Endothelial cell (in vitro differentiated cells): ENCODE data around the gene FCHO2. TPM values are rescaled to one million over a fixed set of nuclear protein-coding genes. Genes with fewer than 3 reads are reported as not detected.

Experiments
- DNase-seq: peaks from one replicate; pipeline ENCODE4 v3.0.0; 2021; ENCODE audit warnings: low spot score
- H3K27ac Mint-ChIP-seq: one replicate; pipeline ENCODE4 v1.8.0; 2021; ENCODE audit warnings: mixed read lengths, inconsistent platforms; ENCODE audit not compliant: unreplicated experiment
- H3K27me3 Mint-ChIP-seq: one replicate; pipeline ENCODE4 v1.8.0; 2021; ENCODE audit warnings: mild to moderate bottlenecking, moderate library complexity, mixed read lengths, inconsistent platforms; ENCODE audit not compliant: unreplicated experiment
- H3K36me3 Mint-ChIP-seq: one replicate; pipeline ENCODE4 v1.8.0; 2021; ENCODE audit warnings: mild to moderate bottlenecking, low read depth, mixed read lengths, inconsistent platforms; ENCODE audit not compliant: unreplicated experiment
- H3K4me1 Mint-ChIP-seq: one replicate; pipeline ENCODE4 v1.8.0; 2021; ENCODE audit warnings: mild to moderate bottlenecking, mixed read lengths, inconsistent platforms; ENCODE audit not compliant: unreplicated experiment
- H3K4me3 Mint-ChIP-seq: one replicate; pipeline ENCODE4 v1.8.0; 2021; ENCODE audit warnings: mild to moderate bottlenecking, mixed read lengths, inconsistent platforms; ENCODE audit not compliant: unreplicated experiment
- H3K9me3 Mint-ChIP-seq: one replicate; pipeline ENCODE4 v1.8.0; 2021; ENCODE audit warnings: mixed read lengths, inconsistent platforms; ENCODE audit not compliant: unreplicated experiment
- CTCF ChIP-seq: fragments of 200-600 bp; sonication (generic); IDR thresholded peaks from one replicate; pipeline ENCODE4 v1.5.0; 2021; ENCODE audit warnings: antibody characterized with exemption; ENCODE audit not compliant: unreplicated experiment
- total RNA-seq: library from RNA; stranded (reverse); fragmentation: NEBNext Ultra II Directional; extraction: Animal tissue kit (Norgen Biotek cat#: 25700); gene quantifications from one replicate; pipeline ENCODE4 v1.2.1, GENCODE V29; 2021; ENCODE audit not compliant: unreplicated experiment

The FCHO2 gene
- total RNA-seq, 1 donor from 2014 or later: 41.9 TPM

DNA sequence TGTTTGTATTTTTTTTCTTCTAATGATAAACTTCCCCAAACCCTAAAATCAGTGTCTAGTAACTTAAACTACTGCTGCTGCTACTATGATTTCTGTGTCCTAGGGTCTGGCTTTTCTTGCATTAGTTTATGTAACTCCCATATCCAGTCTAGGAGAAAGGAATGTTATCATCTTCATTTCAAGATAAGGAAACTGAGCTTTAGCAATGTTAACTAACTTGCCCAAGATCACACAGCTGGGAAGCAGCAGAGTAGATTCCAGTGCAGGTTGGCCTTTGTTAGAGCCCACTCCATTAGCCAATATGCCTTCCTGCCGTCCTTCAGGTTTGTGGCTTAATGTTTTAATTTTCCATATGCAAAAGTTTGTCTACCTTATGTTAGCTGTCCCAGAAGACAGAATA lies 175.0 kb downstream of the FCHO2 start:
- Mint-ChIP-seq H3K36me3 (no peaks in the 10 kb centered on the region), H3K4me1 (peaks cover 3% of the 10 kb centered on the region), H3K27ac (no peak overlapping the region), H3K4me3 (no peak overlapping the region), H3K27me3 (peaks cover 1% of the 10 kb centered on the region), H3K9me3 (no peaks in the 10 kb centered on the region)
- no peak for TF ChIP-seq CTCF
- DNase-seq: no peak

DNA sequence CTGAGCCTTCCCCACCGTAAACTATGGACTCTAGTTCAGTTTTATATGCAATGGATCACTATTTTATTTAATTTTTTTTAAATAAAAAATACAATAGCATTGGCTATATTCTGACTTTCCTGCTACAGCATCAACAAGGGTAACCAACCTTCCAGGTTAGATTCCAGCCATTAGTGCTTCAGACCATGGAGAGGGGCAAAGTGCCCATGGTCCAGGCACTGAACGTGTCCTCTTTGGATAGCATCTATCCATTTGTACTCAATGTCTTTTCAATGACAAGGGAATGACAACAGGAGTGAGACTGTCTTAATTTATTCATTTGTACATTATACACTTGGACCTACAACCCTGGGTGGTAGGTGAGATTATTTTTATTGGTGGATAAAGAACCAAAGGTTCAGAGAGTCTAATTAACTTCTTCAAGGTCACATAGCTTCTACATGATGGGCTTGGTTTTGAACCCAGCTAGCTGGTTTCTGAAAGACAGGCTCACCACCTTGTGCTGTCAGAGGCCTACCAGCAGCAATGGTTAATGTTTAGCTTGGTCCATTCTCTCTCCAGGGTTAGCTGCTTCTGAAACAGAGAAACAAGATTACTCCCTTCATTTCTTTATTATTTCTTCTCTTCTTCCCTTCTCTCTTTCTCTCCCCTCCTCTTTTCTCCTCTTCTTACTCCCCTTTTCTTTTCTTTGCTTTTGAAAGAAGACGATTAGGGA lies 176.0 kb downstream of the FCHO2 start:
- no peaks in the 10 kb centered on the region for H3K9me3 Mint-ChIP-seq
- DNase-seq: no peak
- peaks cover 3% of the 10 kb centered on the region for H3K4me1 Mint-ChIP-seq
- H3K27ac Mint-ChIP-seq: no peak overlapping the region
- H3K4me3 Mint-ChIP-seq: no peak overlapping the region
- H3K27me3 Mint-ChIP-seq: peaks cover 1% of the 10 kb centered on the region
- TF ChIP-seq CTCF: no peak
- no peaks in the 10 kb centered on the region for H3K36me3 Mint-ChIP-seq

DNA sequence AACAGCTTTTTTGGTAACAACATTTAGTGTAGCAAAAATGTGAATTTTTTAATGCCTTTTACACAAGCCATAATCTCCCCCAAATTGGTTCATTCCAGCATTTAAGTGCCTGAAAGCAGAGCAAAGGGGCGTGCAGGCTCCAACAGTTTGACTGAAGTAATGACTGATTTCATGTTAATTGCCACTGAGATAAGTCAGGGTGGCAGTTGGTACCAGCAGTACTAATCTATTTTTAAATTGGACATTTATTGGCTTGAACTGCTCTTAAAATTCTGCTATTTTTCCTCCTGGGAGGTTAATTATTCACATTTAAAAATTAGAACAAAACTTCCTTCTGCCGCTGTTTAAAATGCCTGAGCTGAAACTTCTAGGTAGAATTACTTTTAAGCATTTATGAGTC lies 176.9 kb downstream of the FCHO2 start:
- TF ChIP-seq CTCF: no peak
- Mint-ChIP-seq H3K27ac (no peak overlapping the region), H3K36me3 (no peaks in the 10 kb centered on the region), H3K9me3 (no peaks in the 10 kb centered on the region), H3K4me3 (no peak overlapping the region), H3K4me1 (peaks cover 3% of the 10 kb centered on the region), H3K27me3 (peaks cover 1% of the 10 kb centered on the region)
- DNase-seq: no peak

DNA sequence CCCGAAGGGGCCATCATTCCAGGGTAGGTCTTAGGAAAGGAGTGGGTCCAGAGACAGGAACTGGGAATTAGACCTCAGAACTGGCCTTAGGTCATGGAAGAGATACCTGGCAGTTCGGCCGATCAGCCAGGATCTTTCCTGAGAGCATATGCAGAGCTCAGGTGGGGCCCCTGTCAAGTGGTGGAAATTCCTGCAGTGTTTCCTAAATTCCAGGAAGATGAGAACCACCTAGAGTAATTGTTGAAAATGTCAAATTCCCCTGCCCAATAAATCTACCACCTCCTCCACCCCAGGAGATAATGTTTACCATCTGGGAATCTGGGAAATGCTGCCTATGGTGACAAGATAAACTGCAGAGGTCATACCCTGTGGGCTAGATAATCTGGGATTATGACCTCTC lies 179.2 kb downstream of the FCHO2 start:
- Mint-ChIP-seq H3K4me1 (peaks cover 3% of the 10 kb centered on the region), H3K36me3 (no peaks in the 10 kb centered on the region), H3K4me3 (no peak overlapping the region), H3K27me3 (no peaks in the 10 kb centered on the region), H3K27ac (no peak overlapping the region), H3K9me3 (no peaks in the 10 kb centered on the region)
- no peak for TF ChIP-seq CTCF
- no peak for DNase-seq

DNA sequence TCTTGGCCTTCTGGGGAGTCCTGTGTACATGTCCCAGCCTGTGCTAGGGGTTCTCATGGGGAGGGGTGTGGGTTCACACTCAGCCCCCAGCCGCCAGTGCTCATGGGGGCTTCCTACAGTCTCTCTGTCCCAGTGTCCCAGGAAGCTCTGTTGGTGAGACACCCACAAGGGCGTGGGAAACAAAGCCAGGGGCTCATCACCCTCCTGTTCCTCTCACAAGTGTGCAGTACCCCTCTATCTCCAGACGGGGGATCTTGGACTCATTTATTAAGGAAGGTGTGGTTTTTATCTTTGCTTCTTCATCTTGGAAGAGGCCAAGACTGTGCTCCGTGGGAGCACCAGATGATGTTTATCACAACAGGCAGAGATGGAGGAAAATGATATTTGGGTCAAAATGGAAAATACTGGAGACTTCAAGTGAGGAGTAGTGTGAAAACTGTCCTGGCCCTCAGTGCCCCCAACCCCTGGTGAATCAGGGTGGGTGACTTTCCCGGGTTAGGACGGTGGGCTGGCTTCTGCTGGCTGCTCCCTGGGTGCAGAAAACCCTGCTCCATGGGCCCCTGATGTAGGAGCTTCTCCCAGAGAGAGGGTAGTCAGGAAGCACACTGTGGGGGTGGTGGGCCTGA lies 179.7 kb downstream of the FCHO2 start:
- Mint-ChIP-seq H3K9me3 (no peaks in the 10 kb centered on the region), H3K4me1 (peaks cover 3% of the 10 kb centered on the region), H3K4me3 (no peak overlapping the region), H3K27ac (no peak overlapping the region), H3K27me3 (no peaks in the 10 kb centered on the region), H3K36me3 (no peaks in the 10 kb centered on the region)
- no peak for DNase-seq
- no peak for TF ChIP-seq CTCF
